Caco-2 (cell line): ENCODE data around the gene EXD3. TPM values are rescaled to one million over a fixed set of nuclear protein-coding genes. Genes with fewer than 3 reads are reported as not detected.

ENCODE experiments used
- BruUV-seq: library from RNA; stranded (reverse); fragments of 400-500 nt; replicated peaks from 2 replicates; lab custom pipeline; 2021; lab: Mats Ljungman, UMichigan
- CTCF ChIA-PET: fragments of 300-600 bp; sonication (Branson Sonifier 250); formaldehyde crosslinking; loops from one replicate; lab custom pipeline; 2022; ENCODE audit warnings: antibody characterized with exemption; lab: Charles Lee
- POLR2A ChIA-PET: fragments of 300-600 bp; sonication (Branson Sonifier 250); formaldehyde crosslinking; loops from one replicate; lab custom pipeline; 2022; ENCODE audit warnings: antibody characterized with exemption; lab: Charles Lee
- DNase-seq, 2 experiments: peaks; one replicate each; pipeline versions ENCODE4 v3.0.0 to v3.0.0-alpha.2; 2020 to 2022
- H3K27me3 ChIP-seq: replicated peaks from 2 replicates; pipeline ENCODE4 v1.6.0; 2011; ENCODE audit warnings: low read length; ENCODE audit not compliant: control insufficient read depth, insufficient read depth
- H3K36me3 ChIP-seq: 2 replicates; pipeline ENCODE4 v1.5.1; 2011; ENCODE audit warnings: low read length; ENCODE audit not compliant: control insufficient read depth, insufficient read depth
- H3K4me1 ChIP-seq: fragments of 250-450 bp; sonication (Bioruptor Pico); 2 replicates; pipeline ENCODE4 v1.5.1; 2020; ENCODE audit warnings: mild to moderate bottlenecking
- H3K4me3 ChIP-seq: 2 replicates; pipeline ENCODE4 v1.5.1; 2011; ENCODE audit warnings: low read depth, mild to moderate bottlenecking, control low read depth, low read length
- H3K9me3 ChIP-seq: fragments of 250-450 bp; sonication (Bioruptor Pico); 2 replicates; pipeline ENCODE4 v1.5.1; 2020; ENCODE audit warnings: mild to moderate bottlenecking, moderate library complexity
- H3K27ac Mint-ChIP-seq: one replicate; pipeline ENCODE4 v1.8.0; 2022; ENCODE audit warnings: mixed read lengths; ENCODE audit not compliant: unreplicated experiment
- H3K27me3 Mint-ChIP-seq: one replicate; pipeline ENCODE4 v1.8.0; 2022; ENCODE audit warnings: mixed read lengths; ENCODE audit not compliant: insufficient read depth, unreplicated experiment
- H3K36me3 Mint-ChIP-seq: one replicate; pipeline ENCODE4 v1.8.0; 2022; ENCODE audit warnings: mild to moderate bottlenecking, mixed read lengths; ENCODE audit not compliant: insufficient read depth, unreplicated experiment
- H3K4me1 Mint-ChIP-seq: one replicate; pipeline ENCODE4 v1.8.0; 2022; ENCODE audit warnings: low read depth, mixed read lengths; ENCODE audit not compliant: unreplicated experiment
- H3K4me3 Mint-ChIP-seq: one replicate; pipeline ENCODE4 v1.8.0; 2022; ENCODE audit warnings: mild to moderate bottlenecking, moderate library complexity, mixed read lengths; ENCODE audit not compliant: unreplicated experiment
- H3K9me3 Mint-ChIP-seq: one replicate; pipeline ENCODE4 v1.8.0; 2022; ENCODE audit warnings: mixed read lengths; ENCODE audit not compliant: unreplicated experiment
- CTCF ChIP-seq, 2 experiments: fragments of 200-600 bp in 1 of 2; IDR thresholded peaks; 1 replicate in 1 of 2; 2 replicates in 1 of 2; pipeline versions ENCODE4 v1.5.1 to v1.8.0; 2011 to 2022; ENCODE audit warnings: antibody characterized with exemption in 1 of 2, control low read depth in 1 of 2, inconsistent platforms in 1 of 2, low read depth in 1 of 2, low read length in 1 of 2, mild to moderate bottlenecking in 1 of 2, moderate library complexity in 1 of 2; ENCODE audit not compliant: insufficient read depth in 1 of 2, severe bottlenecking in 1 of 2, unreplicated experiment in 1 of 2
- intact Hi-C: fragments of 100-400 bp; cut with micrococcal nuclease; formaldehyde crosslinking; loops from one replicate; pipeline ENCODE4 v1.10.0; 2022; ENCODE audit not compliant: unreplicated experiment
- total RNA-seq: library from RNA; stranded (reverse); gene quantifications from 2 replicates; pipeline ENCODE4 v1.2.3, GENCODE V29; 2022

The EXD3 gene
- total RNA-seq, 1 experiment from 2014 or later: 10.9 TPM

GRCh38 chr9:137351781-137352501 is 71.0 kb downstream of the EXD3 start:
- Histone ChIP-seq H3K9me3 (peaks cover 14% of the 10 kb centered on the region; the same call in 1 of the 2 replicates), H3K36me3 (no peaks in the 10 kb centered on the region), H3K4me1 (no peaks in the 10 kb centered on the region), H3K4me3 (no peak overlapping the region), H3K27me3 (no peaks in the 10 kb centered on the region)
- H3K4me3 Mint-ChIP-seq: no peak overlapping the region
- H3K27me3 Mint-ChIP-seq: no peaks in the 10 kb centered on the region
- intact Hi-C loops: no loop called here
- no peaks in the 10 kb centered on the region for H3K36me3 Mint-ChIP-seq
- H3K27ac Mint-ChIP-seq: no peak overlapping the region
- H3K4me1 Mint-ChIP-seq: no peaks in the 10 kb centered on the region
- BruUV-seq: no TSS peak
- DNase-seq: no peak
- POLR2A ChIA-PET: no interaction called here
- CTCF ChIA-PET: no interaction called here
- H3K9me3 Mint-ChIP-seq: peaks cover 17% of the 10 kb centered on the region
- no peak for TF ChIP-seq CTCF (IDR thresholded peaks at IDR 0.05; ENCODE audit: insufficient read depth in 1 of 2, low read depth in 1 of 2, low read length in 1 of 2, severe bottlenecking in 1 of 2, unreplicated experiment in 1 of 2)

- no peak for TF ChIP-seq CTCF (IDR thresholded peaks at IDR 0.05; ENCODE audit: insufficient read depth in 1 of 2, low read depth in 1 of 2, low read length in 1 of 2, severe bottlenecking in 1 of 2, unreplicated experiment in 1 of 2)
- Mint-ChIP-seq H3K4me3 (no peak overlapping the region), H3K4me1 (no peaks in the 10 kb centered on the region), H3K9me3 (peaks cover 10% of the 10 kb centered on the region), H3K27me3 (no peaks in the 10 kb centered on the region), H3K27ac (no peak overlapping the region), H3K36me3 (no peaks in the 10 kb centered on the region)
- H3K9me3 ChIP-seq: peaks cover 11% of the 10 kb centered on the region; the same call in 1 of the 2 replicates
- intact Hi-C loops: no loop called here
- H3K4me1 ChIP-seq: no peaks in the 10 kb centered on the region
- ChIA-PET CTCF (no interaction called here), POLR2A (no interaction called here)
- H3K4me3 ChIP-seq: no peak overlapping the region
- no TSS peak for BruUV-seq
- no peak for DNase-seq
- no peaks in the 10 kb centered on the region for H3K27me3 ChIP-seq
- no peaks in the 10 kb centered on the region for H3K36me3 ChIP-seq
Observed at GRCh38 chr9:137350696-137351584, 72.0 kb downstream of the EXD3 start.

- no peak for TF ChIP-seq CTCF (IDR thresholded peaks at IDR 0.05; ENCODE audit: insufficient read depth in 1 of 2, low read depth in 1 of 2, low read length in 1 of 2, severe bottlenecking in 1 of 2, unreplicated experiment in 1 of 2)
- POLR2A ChIA-PET: no interaction called here
- Histone ChIP-seq H3K4me3 (no peak overlapping the region), H3K36me3 (no peaks in the 10 kb centered on the region), H3K4me1 (no peaks in the 10 kb centered on the region), H3K27me3 (no peaks in the 10 kb centered on the region), H3K9me3 (peaks cover 8% of the 10 kb centered on the region; the same call in 1 of the 2 replicates)
- H3K27me3 Mint-ChIP-seq: no peaks in the 10 kb centered on the region
- intact Hi-C loops: no loop called here
- no peaks in the 10 kb centered on the region for H3K9me3 Mint-ChIP-seq
- BruUV-seq: no TSS peak
- H3K4me1 Mint-ChIP-seq: no peaks in the 10 kb centered on the region
- H3K27ac Mint-ChIP-seq: no peak overlapping the region
- CTCF ChIA-PET: interaction anchor here (0.6 kb wide), 1 partner anchor 66 kb away, joined by 3 read pairs; no protein-coding TSS in a partner anchor
- H3K36me3 Mint-ChIP-seq: no peaks in the 10 kb centered on the region
- DNase-seq: no peak
- no peak overlapping the region for H3K4me3 Mint-ChIP-seq
Observed at GRCh38 chr9:137349471-137350033, 73.4 kb downstream of the EXD3 start.
